ENCODE data around the gene CCDC157. TPM values are rescaled to one million over a fixed set of nuclear protein-coding genes. Genes with fewer than 3 reads are reported as not detected.

The CCDC157 gene
- total RNA-seq, 2 experiments from 2014 or later, result 4.0 to 4.7 TPM

DNA sequence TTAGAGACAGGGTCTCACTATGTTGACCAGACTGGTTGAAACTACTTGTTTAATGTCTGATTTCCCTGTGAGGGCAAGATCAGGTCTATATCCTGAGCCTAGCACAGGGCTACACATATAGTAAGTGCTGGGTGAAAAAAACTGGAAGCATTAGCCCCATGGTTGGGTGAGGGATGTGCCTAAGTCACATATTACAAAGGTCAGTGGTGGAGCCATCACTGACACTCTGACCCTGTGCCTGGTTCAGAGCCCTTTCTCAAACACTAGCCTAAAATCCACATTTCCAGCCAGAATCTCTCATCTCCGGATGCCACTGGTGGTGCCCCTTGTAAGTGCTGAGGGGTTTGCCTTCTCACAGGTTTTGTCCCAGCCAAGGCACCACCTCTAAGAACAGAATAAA is 39.0 kb upstream of the CCDC157 start:
- H3K27me3 Mint-ChIP-seq, result no peaks in the 10 kb centered on the region
- POLR2A ChIA-PET, result interaction anchor here (1.6 to 2.1 kb wide), 3 partner anchors 9 to 15 kb away, joined by 3 to 9 read pairs (median 4); partner anchors contain the start of gene TBC1D10A
- peaks cover 60% of the 10 kb centered on the region for H3K4me1 Mint-ChIP-seq
- no peak overlapping the region for H3K27ac Mint-ChIP-seq
- no peak overlapping the region for H3K4me3 Mint-ChIP-seq
- DNase-seq, result no peak
- ATAC-seq (ENCODE audit: low read depth), result no peak
- peaks cover 52% of the 10 kb centered on the region for H3K36me3 Mint-ChIP-seq
- no peaks in the 10 kb centered on the region for H3K9me3 Mint-ChIP-seq

DNA sequence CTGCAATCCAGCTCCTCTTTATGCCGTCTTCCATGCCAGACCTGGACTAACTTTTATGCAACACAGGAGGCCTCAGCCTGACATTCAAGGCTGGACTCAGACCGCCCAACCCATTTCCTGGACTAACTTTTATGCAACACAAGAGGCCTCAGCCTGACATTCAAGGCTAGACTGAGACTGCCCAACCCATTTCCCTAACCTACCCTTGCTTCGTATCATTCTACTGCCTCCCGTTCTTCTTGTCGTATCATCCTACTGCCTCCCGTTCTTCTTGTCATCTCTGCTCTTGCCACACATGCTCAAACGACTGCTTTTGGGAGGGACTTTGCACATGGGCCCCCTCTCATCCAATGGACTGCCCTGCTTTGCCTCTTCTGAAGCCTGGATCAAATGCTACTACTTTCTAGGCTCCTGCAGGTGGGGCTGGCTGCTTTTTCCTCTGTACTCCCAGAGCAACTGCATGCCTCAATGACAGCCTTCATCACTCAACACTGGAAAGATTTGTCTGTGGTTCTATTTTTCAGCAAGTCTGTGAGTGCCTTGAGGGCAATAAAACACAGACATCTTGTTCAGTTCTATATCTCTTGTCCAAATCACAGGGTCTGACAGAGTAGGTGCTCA is 37.9 kb upstream of the CCDC157 start:
- ATAC-seq (ENCODE audit: low read depth) (peak; percentile 24), DNase-seq (no peak)
- Mint-ChIP-seq H3K27me3 (no peaks in the 10 kb centered on the region), H3K27ac (peak overlapping the region; percentile 45), H3K4me3 (no peak overlapping the region), H3K36me3 (peaks cover 58% of the 10 kb centered on the region), H3K4me1 (peaks cover 60% of the 10 kb centered on the region), H3K9me3 (no peaks in the 10 kb centered on the region)
- POLR2A ChIA-PET, result interaction anchor here (0.8 to 9.8 kb wide), 2 partner anchors 13 to 30 kb away, joined by 3 to 160 read pairs; no protein-coding TSS in a partner anchor

- H3K36me3 Mint-ChIP-seq, result peaks cover 60% of the 10 kb centered on the region
- H3K9me3 Mint-ChIP-seq, result no peaks in the 10 kb centered on the region
- H3K4me3 Mint-ChIP-seq, result no peak overlapping the region
- DNase-seq, result no peak
- POLR2A ChIA-PET, result interaction anchor here (9.8 kb wide), 1 partner anchor 14 kb away, joined by 160 read pairs; no protein-coding TSS in a partner anchor
- peaks cover 65% of the 10 kb centered on the region for H3K4me1 Mint-ChIP-seq
- ATAC-seq (ENCODE audit: low read depth), result no peak
- peak overlapping the region; percentile 42 for H3K27ac Mint-ChIP-seq
- no peaks in the 10 kb centered on the region for H3K27me3 Mint-ChIP-seq
Measured at GRCh38 chr22:30320021-30320556, 36.7 kb upstream of the CCDC157 start.

GRCh38 chr22:30321461-30321860 is 35.3 kb upstream of the CCDC157 start:
- no peaks in the 10 kb centered on the region for H3K27me3 Mint-ChIP-seq
- POLR2A ChIA-PET, result interaction anchor here (0.7 to 9.8 kb wide), 4 partner anchors 8 to 102 kb away, joined by 3 to 160 read pairs (median 4); no protein-coding TSS in a partner anchor
- H3K36me3 Mint-ChIP-seq, result peaks cover 59% of the 10 kb centered on the region
- DNase-seq (no peak), ATAC-seq (ENCODE audit: low read depth) (no peak)
- no peak overlapping the region for H3K27ac Mint-ChIP-seq
- peaks cover 61% of the 10 kb centered on the region for H3K4me1 Mint-ChIP-seq
- H3K4me3 Mint-ChIP-seq, result no peak overlapping the region
- no peaks in the 10 kb centered on the region for H3K9me3 Mint-ChIP-seq

DNA sequence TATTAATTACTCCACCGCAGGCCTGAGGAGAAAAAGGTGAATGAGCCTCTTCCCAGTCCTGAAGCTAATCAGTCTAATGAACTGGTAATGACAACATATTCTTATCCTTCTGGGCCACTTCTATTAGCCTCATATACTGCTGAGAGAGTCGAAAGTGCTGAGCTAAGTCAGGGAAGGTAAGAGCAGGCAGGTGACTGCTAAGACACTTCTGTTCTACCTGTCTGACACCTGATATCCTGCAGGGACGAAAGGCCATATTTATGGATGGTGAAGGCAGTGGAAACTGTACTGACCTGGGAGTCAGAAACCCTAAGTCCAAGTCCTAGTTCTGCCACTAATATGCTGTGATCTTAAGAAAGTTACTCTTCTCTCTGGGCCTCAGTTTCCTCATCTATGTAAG is 33.6 kb upstream of the CCDC157 start:
- Mint-ChIP-seq H3K27ac (no peak overlapping the region), H3K36me3 (peaks cover 54% of the 10 kb centered on the region), H3K9me3 (no peaks in the 10 kb centered on the region), H3K4me1 (peaks cover 60% of the 10 kb centered on the region), H3K4me3 (no peak overlapping the region), H3K27me3 (no peaks in the 10 kb centered on the region)
- ATAC-seq (ENCODE audit: low read depth) (no peak), DNase-seq (no peak)
- POLR2A ChIA-PET, result interaction anchor here (1.9 to 9.8 kb wide), 3 partner anchors 9 to 33 kb away, joined by 12 to 160 read pairs (median 80); partner anchors contain the start of gene CASTOR1

- H3K4me1 Mint-ChIP-seq, result peaks cover 53% of the 10 kb centered on the region
- peak overlapping the region; percentile 95 for H3K4me3 Mint-ChIP-seq
- H3K27me3 Mint-ChIP-seq, result no peaks in the 10 kb centered on the region
- DNase-seq, result peak; percentile 66
- POLR2A ChIA-PET, result interaction anchor here (1.9 to 9.8 kb wide), 4 partner anchors 10 to 34 kb away, joined by 12 to 160 read pairs (median 62); partner anchors contain the start of genes CASTOR1, CCDC157 and SF3A1
- ATAC-seq (ENCODE audit: low read depth), result peak; percentile 35
- peaks cover 49% of the 10 kb centered on the region for H3K36me3 Mint-ChIP-seq
- H3K9me3 Mint-ChIP-seq, result no peaks in the 10 kb centered on the region
- H3K27ac Mint-ChIP-seq, result peak overlapping the region; percentile 86
Measured at GRCh38 chr22:30324014-30324730, 32.6 kb upstream of the CCDC157 start.

- DNase-seq, result no peak
- no peaks in the 10 kb centered on the region for H3K27me3 Mint-ChIP-seq
- peak overlapping the region; percentile 95 for H3K4me3 Mint-ChIP-seq
- peaks cover 41% of the 10 kb centered on the region for H3K36me3 Mint-ChIP-seq
- ATAC-seq (ENCODE audit: low read depth), result no peak
- POLR2A ChIA-PET, result interaction anchor here (1.2 to 9.8 kb wide), 5 partner anchors 12 to 35 kb away, joined by 3 to 160 read pairs (median 44); partner anchors contain the start of genes CASTOR1, CCDC157 and SF3A1
- H3K4me1 Mint-ChIP-seq, result peaks cover 46% of the 10 kb centered on the region
- H3K27ac Mint-ChIP-seq, result peak overlapping the region; percentile 86
- H3K9me3 Mint-ChIP-seq, result no peaks in the 10 kb centered on the region
Measured at GRCh38 chr22:30325065-30325720, 31.6 kb upstream of the CCDC157 start.

GRCh38 chr22:30325724-30326254 is 31.0 kb upstream of the CCDC157 start:
- ATAC-seq (ENCODE audit: low read depth), result no peak
- peak overlapping the region; percentile 86 for H3K27ac Mint-ChIP-seq
- H3K36me3 Mint-ChIP-seq, result peaks cover 41% of the 10 kb centered on the region
- peak overlapping the region; percentile 95 for H3K4me3 Mint-ChIP-seq
- POLR2A ChIA-PET, result interaction anchor here (1.2 to 9.8 kb wide), 5 partner anchors 13 to 36 kb away, joined by 3 to 160 read pairs (median 44); partner anchors contain the start of genes CASTOR1, CCDC157 and SF3A1
- DNase-seq, result no peak
- no peaks in the 10 kb centered on the region for H3K9me3 Mint-ChIP-seq
- H3K27me3 Mint-ChIP-seq, result no peaks in the 10 kb centered on the region
- H3K4me1 Mint-ChIP-seq, result peaks cover 43% of the 10 kb centered on the region

DNA sequence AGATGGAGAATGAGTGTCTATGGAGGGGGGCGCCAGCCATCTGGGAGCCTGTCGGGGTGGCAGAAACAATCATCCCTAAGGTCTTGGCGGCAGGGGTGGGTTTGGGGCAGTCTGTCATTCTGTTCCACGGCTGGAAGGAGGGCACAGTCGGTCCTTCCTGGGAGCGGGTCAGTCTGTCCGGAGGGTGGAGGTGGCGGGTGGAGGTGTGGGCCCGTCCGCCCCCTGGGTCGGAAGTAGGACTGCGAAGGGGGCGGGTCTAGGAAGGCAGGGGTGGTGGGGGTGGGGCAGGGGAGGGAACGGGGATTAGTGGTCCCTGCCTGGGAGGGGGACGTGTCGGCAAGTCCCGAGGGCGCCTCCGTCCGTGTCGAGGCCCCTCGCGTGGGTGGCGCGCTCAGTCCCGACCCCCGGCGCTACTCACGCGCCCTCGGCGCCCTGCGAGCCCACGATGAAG is 30.5 kb upstream of the CCDC157 start:
- H3K27me3 Mint-ChIP-seq, result no peaks in the 10 kb centered on the region
- peak overlapping the region; percentile 86 for H3K27ac Mint-ChIP-seq
- DNase-seq (no peak), ATAC-seq (ENCODE audit: low read depth) (peak; percentile 10)
- peaks cover 41% of the 10 kb centered on the region for H3K4me1 Mint-ChIP-seq
- peak overlapping the region; percentile 95 for H3K4me3 Mint-ChIP-seq
- POLR2A ChIA-PET, result interaction anchor here (0.5 to 9.8 kb wide), 16 partner anchors 9 to 452 kb away, joined by 3 to 160 read pairs (median 3); partner anchors contain the start of genes CASTOR1, CCDC157 and SF3A1
- H3K9me3 Mint-ChIP-seq, result no peaks in the 10 kb centered on the region
- H3K36me3 Mint-ChIP-seq, result peaks cover 39% of the 10 kb centered on the region

GRCh38 chr22:30326706-30327362 is 30.0 kb upstream of the CCDC157 start, which contains the start of gene TBC1D10A:
TBC1D10A (minus strand) TSS chr22:30326941; CDS start chr22:30326881, 60 bp downstream.
- POLR2A ChIA-PET, result interaction anchor here (0.5 to 9.8 kb wide), 19 partner anchors 9 to 754 kb away, joined by 3 to 160 read pairs (median 3); partner anchors contain the start of genes CASTOR1, CCDC157 and SF3A1
- peak; percentile 96 for DNase-seq
- peak within 1 kb of the TSS; percentile 95 for H3K4me3 Mint-ChIP-seq
- peak within 1 kb of the TSS; percentile 86 for H3K27ac Mint-ChIP-seq
- peaks cover 36% of the 10 kb centered on the region for H3K36me3 Mint-ChIP-seq
- H3K9me3 Mint-ChIP-seq, result no peaks in the 10 kb centered on the region
- ATAC-seq (ENCODE audit: low read depth), result peak; percentile 85
- peaks cover 38% of the 10 kb centered on the region for H3K4me1 Mint-ChIP-seq
- no peaks in the 10 kb centered on the region for H3K27me3 Mint-ChIP-seq

DNA sequence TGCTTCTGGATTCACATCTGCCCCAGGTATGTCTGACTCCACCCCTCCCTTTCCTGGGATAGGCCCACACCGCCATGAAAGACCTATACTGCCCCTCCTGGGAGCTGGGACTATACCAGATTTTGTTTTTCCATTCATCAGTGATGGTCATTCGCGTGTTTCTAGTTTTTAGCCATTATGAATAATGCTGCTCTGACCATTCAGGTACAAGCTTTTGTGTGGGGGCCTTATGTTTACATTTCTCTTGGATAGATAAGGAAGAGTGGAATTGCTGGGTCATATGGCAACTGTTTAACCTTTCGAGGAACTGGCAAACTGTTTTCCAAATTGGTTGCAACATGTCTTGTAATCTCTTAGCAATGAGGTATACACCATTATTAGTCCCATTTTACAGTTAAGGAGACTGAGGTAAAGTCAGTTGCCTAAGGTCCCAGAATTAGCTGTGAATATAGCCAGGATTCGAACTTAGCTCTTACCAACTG is 28.9 kb upstream of the CCDC157 start:
- Mint-ChIP-seq H3K27me3 (no peaks in the 10 kb centered on the region), H3K27ac (peak overlapping the region; percentile 82), H3K36me3 (peaks cover 32% of the 10 kb centered on the region), H3K4me3 (peak overlapping the region; percentile 80), H3K4me1 (peaks cover 35% of the 10 kb centered on the region), H3K9me3 (no peaks in the 10 kb centered on the region)
- ATAC-seq (ENCODE audit: low read depth), result no peak
- POLR2A ChIA-PET, result interaction anchor here (0.5 to 9.8 kb wide), 7 partner anchors 8 to 594 kb away, joined by 3 to 160 read pairs (median 19); partner anchors contain the start of genes CASTOR1, CCDC157 and SF3A1
- DNase-seq, result no peak
